Measurements from ENCODE around the gene RASGRF1.
"Not testable (repeated sequence)": the region's sequence is repeated elsewhere in the genome, so short reads cannot be mapped to it uniquely, and the experiment has no call there.

The RASGRF1 gene

DNA sequence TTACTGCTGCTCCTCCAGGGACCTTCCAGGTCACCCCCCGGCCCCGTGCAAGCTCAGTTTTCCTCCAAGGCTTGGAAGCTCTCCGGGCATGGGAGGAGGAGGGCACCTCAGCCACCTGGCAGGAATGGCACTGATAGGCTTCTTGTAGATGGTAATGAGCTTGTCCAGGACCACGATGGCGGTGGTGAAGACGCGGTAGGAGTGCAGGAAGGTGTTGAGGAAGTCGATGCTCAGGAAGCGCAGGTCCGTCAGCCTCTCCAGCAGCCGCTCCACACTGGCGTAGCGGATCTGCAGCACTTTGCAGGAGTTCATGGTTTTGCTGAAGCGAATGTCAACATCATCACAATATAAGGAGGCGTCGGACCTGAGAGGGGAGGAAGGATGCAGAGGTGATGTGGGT, 84.5 kb downstream of the RASGRF1 start:
- DNase-seq (ENCODE audit: low spot score) = no peak

DNA sequence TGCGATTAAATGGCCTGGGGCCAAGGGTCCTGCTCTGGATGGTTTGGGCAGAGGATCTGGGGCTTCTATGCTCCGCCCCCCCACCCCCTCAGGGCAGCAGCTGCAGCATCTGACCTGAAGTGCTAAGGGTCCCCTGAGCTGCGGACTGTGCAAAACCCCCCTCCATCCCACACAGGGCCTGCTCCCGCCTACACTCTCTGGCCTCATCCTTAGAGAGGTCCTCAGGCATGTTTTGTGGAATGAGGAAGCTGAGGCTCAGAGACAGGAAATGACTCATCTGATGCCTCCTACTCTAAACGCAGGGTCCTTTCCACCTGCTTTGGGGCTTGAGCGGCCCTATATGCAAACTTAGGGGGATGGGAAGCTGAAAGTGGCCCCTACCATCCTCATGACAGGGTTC, 86.2 kb downstream of the RASGRF1 start:
- DNase-seq (ENCODE audit: low spot score) = peak; percentile 68

GRCh38 chr15:79003896-79004295, 86.7 kb downstream of the RASGRF1 start:
- no peak for DNase-seq (ENCODE audit: low spot score)

DNA sequence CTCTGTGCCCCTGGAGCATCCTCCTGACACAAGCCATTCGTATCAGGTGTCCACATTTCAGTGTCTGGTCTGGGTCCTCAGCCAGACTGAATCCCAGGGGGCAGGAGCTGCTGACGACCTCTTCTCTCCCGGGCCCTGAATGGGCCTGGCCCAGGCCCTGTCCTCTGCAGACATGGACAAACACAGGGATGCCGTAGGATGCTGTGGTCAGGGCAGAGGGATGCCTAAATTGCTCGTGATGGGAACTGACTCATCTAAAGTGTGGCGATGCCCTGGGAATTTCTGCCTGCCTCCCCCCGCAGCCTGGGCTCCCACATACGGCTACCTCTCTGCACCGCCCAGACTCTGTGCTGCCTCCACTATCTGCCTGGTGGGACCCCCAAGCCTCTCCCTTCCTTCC, 87.3 kb downstream of the RASGRF1 start:
- peak; percentile 31 for DNase-seq (ENCODE audit: low spot score)

- DNase-seq (ENCODE audit: low spot score) = no peak
Measured at GRCh38 chr15:79002581-79002980, 88.0 kb downstream of the RASGRF1 start.

DNA sequence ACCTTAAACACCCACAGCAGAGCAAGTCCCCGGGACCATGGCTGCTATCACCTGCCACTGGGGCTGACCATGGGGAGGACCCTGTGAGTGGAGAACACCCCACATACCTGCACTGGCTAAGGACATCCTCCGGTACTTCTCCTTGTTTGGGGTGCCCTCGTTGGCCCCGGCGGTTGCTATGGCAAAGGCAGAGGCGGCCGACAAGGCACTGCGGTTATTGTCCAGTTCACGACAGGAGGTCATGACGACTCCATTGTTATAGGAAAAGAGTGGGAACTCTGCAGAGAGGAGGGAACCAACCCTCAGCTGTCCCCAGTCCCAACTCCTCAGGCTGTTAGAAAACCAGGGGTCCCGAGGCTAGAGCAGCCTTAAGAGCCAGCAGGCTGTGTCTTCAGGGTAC, 90.9 kb downstream of the RASGRF1 start:
- DNase-seq (ENCODE audit: low spot score) = no peak

DNA sequence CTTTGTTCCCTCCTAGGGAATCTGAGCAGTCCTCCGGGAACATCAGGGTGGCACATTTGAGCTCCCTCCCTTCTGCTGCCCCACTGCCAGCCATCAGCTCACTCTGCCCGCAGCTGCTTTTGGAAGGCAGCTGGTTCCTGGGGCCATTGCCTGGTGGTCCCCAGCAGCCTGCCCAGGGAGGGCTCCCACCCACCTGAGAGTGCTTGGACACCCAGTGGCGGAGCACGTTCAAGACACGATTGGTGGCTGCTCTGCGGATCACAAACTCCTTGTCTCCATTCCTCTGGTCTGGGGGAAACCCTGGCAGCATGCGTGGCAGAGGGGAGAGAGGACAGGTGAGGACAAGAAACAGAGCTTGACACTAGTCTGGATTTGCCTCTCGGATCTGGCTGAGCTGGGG, 92.1 kb downstream of the RASGRF1 start:
- DNase-seq (ENCODE audit: low spot score) = no peak

GRCh38 chr15:78997981-78998499, 92.5 kb downstream of the RASGRF1 start:
- DNase-seq (ENCODE audit: low spot score) = no peak

DNA sequence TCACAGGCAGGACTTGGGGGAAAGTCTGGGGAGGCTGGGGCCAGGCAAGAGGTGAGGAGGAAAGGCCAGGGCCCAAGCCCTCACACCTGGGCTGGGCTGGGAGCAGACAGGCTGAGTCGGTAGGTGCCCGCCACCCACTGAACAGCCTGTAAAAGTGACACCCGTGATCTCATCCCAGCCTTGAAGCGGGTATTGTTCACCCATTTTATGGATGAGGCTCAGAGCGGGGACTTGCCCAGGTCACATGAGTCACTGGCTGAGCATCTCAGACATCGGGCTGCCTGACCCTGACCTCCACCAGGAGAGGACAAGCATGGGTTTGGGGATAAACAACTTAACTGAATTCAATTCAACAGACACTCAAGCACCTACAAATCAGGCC, 93.7 kb downstream of the RASGRF1 start:
- DNase-seq (ENCODE audit: low spot score) = no peak

- no peak for DNase-seq (ENCODE audit: low spot score)
Measured at GRCh38 chr15:78995921-78996893, 94.4 kb downstream of the RASGRF1 start.

DNA sequence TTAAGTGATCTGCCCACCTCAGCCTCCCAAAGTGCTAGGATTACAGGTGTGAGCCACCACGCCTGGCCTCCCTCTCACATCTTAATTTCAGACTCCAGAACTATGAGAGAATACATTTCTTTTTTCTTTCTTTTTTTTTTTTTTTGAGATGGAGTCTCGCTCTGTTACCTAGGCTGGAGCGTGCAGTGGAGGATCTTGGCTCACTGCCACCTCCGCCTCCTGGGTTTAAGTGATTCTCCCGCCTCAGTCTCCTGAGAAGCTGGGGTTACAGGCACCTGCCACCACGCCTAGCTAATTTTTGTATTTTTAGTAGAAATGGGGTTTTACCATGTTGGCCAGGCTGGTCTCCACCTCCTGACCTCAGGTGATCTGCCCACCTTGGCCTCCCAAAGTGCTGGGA, 95.4 kb downstream of the RASGRF1 start:
- DNase-seq (ENCODE audit: low spot score) = not testable (repeated sequence)

- DNase-seq (ENCODE audit: low spot score) = no peak
Measured at GRCh38 chr15:78993931-78994530, 96.5 kb downstream of the RASGRF1 start.

DNA sequence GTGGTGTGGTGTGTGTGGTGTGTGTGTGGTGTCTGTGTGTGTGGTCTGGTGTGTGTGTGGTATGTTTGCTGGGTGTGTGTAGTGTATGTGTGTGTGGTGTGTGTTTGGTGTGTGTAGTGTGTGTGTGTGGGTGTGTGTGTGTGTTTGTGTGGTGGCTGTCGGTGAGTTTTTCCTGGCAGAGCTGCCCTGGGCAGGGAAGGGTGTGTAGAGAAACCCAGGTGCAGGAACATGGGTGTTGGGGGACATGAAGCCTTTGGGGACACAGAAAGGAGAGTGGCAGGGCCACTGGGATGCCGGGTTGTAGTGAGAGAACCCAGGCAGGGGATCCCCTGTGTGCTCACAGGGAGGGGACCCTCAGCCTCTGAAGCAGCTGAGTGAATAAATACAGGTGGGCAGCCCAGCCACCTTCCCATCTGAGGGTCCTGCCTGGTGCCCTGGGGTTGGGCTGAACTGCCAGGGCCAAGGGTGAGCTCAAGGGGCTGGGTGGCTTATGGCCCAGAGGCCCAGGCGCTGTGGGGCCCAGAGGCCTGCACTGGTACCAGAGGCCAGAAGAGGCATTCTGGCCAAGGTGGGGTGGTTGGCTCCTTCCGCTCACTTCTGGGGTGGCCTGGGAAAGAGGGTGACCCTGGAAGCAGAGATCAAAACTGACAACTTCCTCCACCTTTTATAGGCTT, 97.2 kb downstream of the RASGRF1 start:
- DNase-seq (ENCODE audit: low spot score) = no peak

- DNase-seq (ENCODE audit: low spot score) = no peak
Measured at GRCh38 chr15:78992416-78993256, 97.9 kb downstream of the RASGRF1 start.

GRCh38 chr15:78991879-78992278, 98.7 kb downstream of the RASGRF1 start:
- no peak for DNase-seq (ENCODE audit: low spot score)

- DNase-seq (ENCODE audit: low spot score) = no peak
Measured at GRCh38 chr15:78991476-78991875, 99.1 kb downstream of the RASGRF1 start.

- DNase-seq (ENCODE audit: low spot score) = no peak
Measured at GRCh38 chr15:78990278-78990677, 100.3 kb downstream of the RASGRF1 start.

DNA sequence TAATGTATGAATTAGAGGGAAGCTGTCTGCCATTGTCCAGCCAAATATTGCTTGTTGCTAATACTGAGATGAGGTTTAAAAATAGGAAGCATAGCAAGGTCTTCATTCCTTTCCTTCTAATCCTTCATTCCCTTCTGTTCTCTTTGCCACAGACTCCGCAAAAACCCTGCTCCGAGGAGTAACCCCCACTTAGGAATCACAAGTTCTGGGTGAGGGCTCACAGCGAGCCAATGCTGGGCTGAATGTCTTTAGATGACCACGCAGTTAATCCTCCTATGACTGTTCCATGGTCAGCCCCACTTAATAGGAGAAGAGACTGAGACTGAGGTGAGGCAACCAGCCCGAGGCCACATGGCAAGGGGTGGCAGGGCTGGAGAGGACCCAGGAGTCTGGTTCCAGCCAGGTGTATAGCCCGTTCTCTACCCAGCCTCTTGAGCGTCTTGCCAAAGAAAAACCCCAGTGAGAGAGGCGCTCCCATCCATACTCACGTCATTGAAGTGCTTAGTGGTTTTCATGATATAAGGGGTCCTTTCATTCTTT, 100.8 kb downstream of the RASGRF1 start:
- no peak for DNase-seq (ENCODE audit: low spot score)

GRCh38 chr15:78988361-78988911, 102.1 kb downstream of the RASGRF1 start:
- peak; percentile 95 for DNase-seq (ENCODE audit: low spot score)

- no peak for DNase-seq (ENCODE audit: low spot score)
Measured at GRCh38 chr15:78987556-78988360, 102.8 kb downstream of the RASGRF1 start.
